GM18507 (cell line): ENCODE measurements around the gene GP9.

Experiments
- DNase-seq: peaks from one replicate; pipeline ENCODE4 v3.0.0; 2011; ENCODE audit warnings: low read depth; ENCODE audit not compliant: insufficient read length; ENCODE audit errors: extremely low spot score
- FAIRE-seq: peaks from 2 replicates; lab custom pipeline; 2011; peaks lifted over from hg19 to GRCh38; lab: Jason Lieb, UNC

The GP9 gene

GRCh38 chr3:129046037-129046731 is 14.4 kb upstream of the GP9 start:
- DNase-seq = no peak

GRCh38 chr3:129046732-129047552 is 13.6 kb upstream of the GP9 start:
- DNase-seq = no peak
- FAIRE-seq = no peak

More at GRCh38 chr3:129046037-129046731, 14.4 kb upstream of the GP9 start:
- no peak for FAIRE-seq

- FAIRE-seq (no peak), DNase-seq (no peak)
Measured at GRCh38 chr3:129047553-129047839, 13.1 kb upstream of the GP9 start.

GRCh38 chr3:129050556-129051295 is 9.9 kb upstream of the GP9 start:
- no peak for DNase-seq
- no peak for FAIRE-seq

GRCh38 chr3:129051871-129052340 is 8.7 kb upstream of the GP9 start:
- DNase-seq (no peak), FAIRE-seq (no peak)

GRCh38 chr3:129052675-129053074 is 7.9 kb upstream of the GP9 start:
- FAIRE-seq (no peak), DNase-seq (no peak)

- FAIRE-seq (no peak), DNase-seq (no peak)
Measured at GRCh38 chr3:129054605-129055104, 5.9 kb upstream of the GP9 start.

- DNase-seq = no peak
- FAIRE-seq = no peak
Measured at GRCh38 chr3:129056451-129057173, 4.0 kb upstream of the GP9 start.

GRCh38 chr3:129057249-129057648 is 3.3 kb upstream of the GP9 start:
- DNase-seq = no peak
- FAIRE-seq = no peak

- FAIRE-seq (no peak), DNase-seq (no peak)
Measured at GRCh38 chr3:129058441-129059200, 2.0 kb upstream of the GP9 start.

GRCh38 chr3:129059311-129059958 is 1.1 kb upstream of the GP9 start:
- FAIRE-seq = no peak
- no peak for DNase-seq

GRCh38 chr3:129061023-129061887 is 676 bp downstream of the GP9 start:
- DNase-seq (no peak), FAIRE-seq (no peak)

GRCh38 chr3:129061888-129062834 is 1.6 kb downstream of the GP9 start:
- FAIRE-seq = no peak
- DNase-seq = no peak

- DNase-seq (no peak), FAIRE-seq (no peak)
Measured at GRCh38 chr3:129063091-129063640, 2.6 kb downstream of the GP9 start.

- no peak for DNase-seq
- no peak for FAIRE-seq
Measured at GRCh38 chr3:129063841-129064482, 3.4 kb downstream of the GP9 start.
